ENCODE measurements around the gene CCDC192. TPM values are rescaled to one million over a fixed set of nuclear protein-coding genes. Genes with fewer than 3 reads are reported as not detected.

CCDC192 gene
- polyA plus RNA-seq, 6 donors from 2014 or later: not detected

DNA sequence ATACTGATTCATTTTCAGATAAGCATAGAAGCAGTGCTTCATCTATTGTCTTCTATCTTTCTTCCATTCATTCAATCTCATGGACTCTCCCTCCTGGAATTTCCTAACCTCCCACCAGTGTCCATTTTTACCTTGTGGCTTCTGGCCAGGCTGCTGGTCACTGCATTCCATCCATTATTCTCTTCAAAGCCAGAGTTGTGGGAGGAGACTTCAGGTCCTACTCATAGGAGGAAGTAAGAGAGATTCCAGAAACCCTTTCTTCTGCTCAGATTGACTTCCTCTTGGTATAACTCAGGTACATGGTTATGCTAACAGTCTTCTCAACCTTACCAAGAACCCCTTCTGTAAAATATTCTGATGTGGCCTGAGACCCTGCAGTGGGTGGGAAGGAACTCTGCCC, 227.1 kb downstream of the CCDC192 start:
- DNase-seq (no peak), ATAC-seq (ENCODE audit: low read depth in 2 of 2) (no peak)
- H3K4me1 Mint-ChIP-seq: no peaks in the 10 kb centered on the region
- H3K4me3 Mint-ChIP-seq: no peak overlapping the region
- H3K27ac Mint-ChIP-seq: peak overlapping the region in 1 of 6 donors; percentile 36
- no peaks in the 10 kb centered on the region for H3K36me3 Mint-ChIP-seq
- peaks cover 0 to 1% (median 0%) of the 10 kb centered on the region in 7 donors for H3K9me3 Mint-ChIP-seq
- peaks cover 0 to 3% (median 0%) of the 10 kb centered on the region in 3 donors for H3K27me3 Mint-ChIP-seq

- Mint-ChIP-seq H3K27ac (no peak overlapping the region), H3K27me3 (peaks cover 0 to 3% (median 0%) of the 10 kb centered on the region in 3 donors), H3K4me3 (no peak overlapping the region), H3K36me3 (no peaks in the 10 kb centered on the region), H3K9me3 (peaks cover 0 to 1% (median 0%) of the 10 kb centered on the region in 7 donors), H3K4me1 (no peaks in the 10 kb centered on the region)
- no peak for ATAC-seq (ENCODE audit: low read depth in 2 of 2)
- DNase-seq: no peak
Observed at GRCh38 chr5:127931396-127931795, 228.2 kb downstream of the CCDC192 start.

GRCh38 chr5:127933348-127933747, 230.2 kb downstream of the CCDC192 start:
- ATAC-seq (ENCODE audit: low read depth in 2 of 2) (no peak), DNase-seq (no peak)
- Mint-ChIP-seq H3K4me1 (no peaks in the 10 kb centered on the region), H3K4me3 (no peak overlapping the region), H3K9me3 (peaks cover 0 to under 1% (median 0%) of the 10 kb centered on the region in 7 donors), H3K36me3 (no peaks in the 10 kb centered on the region), H3K27me3 (no peaks in the 10 kb centered on the region), H3K27ac (no peak overlapping the region)

GRCh38 chr5:127934791-127935256, 231.6 kb downstream of the CCDC192 start:
- H3K4me3 Mint-ChIP-seq: no peak overlapping the region
- H3K36me3 Mint-ChIP-seq: no peaks in the 10 kb centered on the region
- H3K27ac Mint-ChIP-seq: peak overlapping the region in 1 of 6 donors; percentile 9
- no peaks in the 10 kb centered on the region for H3K27me3 Mint-ChIP-seq
- H3K4me1 Mint-ChIP-seq: no peaks in the 10 kb centered on the region
- ATAC-seq (ENCODE audit: low read depth in 2 of 2) (no peak), DNase-seq (no peak)
- no peaks in the 10 kb centered on the region for H3K9me3 Mint-ChIP-seq

DNA sequence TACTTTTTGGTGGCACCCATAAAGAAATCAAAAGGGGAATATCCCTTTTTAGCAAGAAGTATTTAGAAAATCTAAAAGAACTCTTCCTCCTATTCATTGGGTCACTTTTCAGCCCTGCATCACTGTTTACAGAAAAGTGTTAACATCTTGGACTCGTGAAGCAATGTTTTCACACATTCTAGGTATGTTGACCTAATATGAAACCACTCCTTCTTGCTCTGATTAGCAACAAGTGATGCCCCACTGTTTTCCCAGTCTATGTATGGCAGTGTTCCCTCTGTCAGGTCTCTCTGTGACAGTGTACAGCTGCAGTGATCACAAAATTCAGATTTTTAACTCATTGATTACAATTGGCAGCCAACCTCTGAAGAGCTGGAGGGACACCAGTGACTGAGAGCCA, 232.2 kb downstream of the CCDC192 start:
- ATAC-seq (ENCODE audit: low read depth in 2 of 2) (no peak), DNase-seq (no peak)
- Mint-ChIP-seq H3K9me3 (no peaks in the 10 kb centered on the region), H3K27me3 (no peaks in the 10 kb centered on the region), H3K4me3 (no peak overlapping the region), H3K4me1 (no peaks in the 10 kb centered on the region), H3K27ac (peak overlapping the region in 1 of 6 donors; percentile 9), H3K36me3 (no peaks in the 10 kb centered on the region)

DNA sequence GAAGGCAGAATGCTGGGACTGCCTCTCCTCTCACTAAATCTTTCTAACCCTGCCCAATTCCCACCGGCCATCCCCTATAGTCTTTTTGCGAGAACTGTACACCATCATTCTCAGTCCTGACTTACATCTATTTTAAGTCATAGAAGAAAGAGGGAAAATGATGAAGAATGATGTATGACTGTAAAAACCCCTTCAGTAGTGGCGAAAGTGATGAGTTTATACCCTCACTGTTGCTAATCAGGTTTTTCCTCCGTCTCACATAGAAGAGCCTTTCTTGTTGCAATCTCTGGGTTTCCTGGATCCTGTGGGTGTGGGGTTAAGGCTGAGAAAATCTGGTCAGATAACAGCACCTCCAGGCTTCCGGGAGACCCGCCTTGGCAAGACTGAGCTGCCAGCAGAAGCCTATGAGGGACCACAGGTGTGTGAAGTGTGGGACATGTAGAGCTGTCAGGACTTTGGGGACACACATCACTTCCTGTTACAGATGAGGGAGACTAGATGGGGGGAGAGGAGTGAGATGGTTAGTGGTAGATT, 233.3 kb downstream of the CCDC192 start:
- Mint-ChIP-seq H3K4me1 (peaks cover 0 to 2% (median 0%) of the 10 kb centered on the region in 3 donors), H3K4me3 (no peak overlapping the region), H3K36me3 (peaks cover 0 to 7% of the 10 kb centered on the region in 2 donors), H3K27ac (peak overlapping the region in 2 of 6 donors; percentile 38 to 78), H3K27me3 (no peaks in the 10 kb centered on the region), H3K9me3 (no peaks in the 10 kb centered on the region)
- no peak for DNase-seq
- ATAC-seq (ENCODE audit: low read depth in 2 of 2): no peak

DNA sequence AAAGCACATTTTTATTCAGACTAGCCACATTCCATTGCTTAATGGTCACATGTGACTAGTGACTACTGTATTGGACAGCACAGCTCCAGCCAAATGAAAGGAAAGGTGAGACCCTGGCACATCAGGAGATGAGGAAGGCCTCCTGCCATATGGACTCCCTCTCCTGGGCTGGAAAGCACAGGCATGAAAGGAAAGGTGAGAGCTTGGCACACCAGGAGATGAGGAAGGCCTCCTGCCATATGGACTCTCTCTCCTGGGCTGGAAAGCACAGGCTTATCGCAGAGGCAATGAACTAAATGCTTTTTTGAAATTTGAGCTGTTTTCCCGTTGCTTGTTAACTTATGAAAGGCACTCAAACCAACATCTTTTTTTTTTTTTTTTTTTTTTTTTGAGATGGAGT, 235.6 kb downstream of the CCDC192 start:
- no peaks in the 10 kb centered on the region for H3K27me3 Mint-ChIP-seq

GRCh38 chr5:127940854-127941253, 237.7 kb downstream of the CCDC192 start:
- Mint-ChIP-seq H3K36me3 (peaks cover 0 to 7% of the 10 kb centered on the region in 2 donors), H3K4me3 (no peak overlapping the region), H3K27me3 (no peaks in the 10 kb centered on the region)

More for the DNA sequence above, 235.6 kb downstream of the CCDC192 start:
- no peak overlapping the region for H3K27ac Mint-ChIP-seq
- H3K4me3 Mint-ChIP-seq: no peak overlapping the region
- no peaks in the 10 kb centered on the region for H3K9me3 Mint-ChIP-seq
- ATAC-seq (ENCODE audit: low read depth in 2 of 2) (no peak), DNase-seq (no peak)
- peaks cover 0 to 3% (median 0%) of the 10 kb centered on the region in 3 donors for H3K4me1 Mint-ChIP-seq
- peaks cover 0 to 7% of the 10 kb centered on the region in 2 donors for H3K36me3 Mint-ChIP-seq

DNA sequence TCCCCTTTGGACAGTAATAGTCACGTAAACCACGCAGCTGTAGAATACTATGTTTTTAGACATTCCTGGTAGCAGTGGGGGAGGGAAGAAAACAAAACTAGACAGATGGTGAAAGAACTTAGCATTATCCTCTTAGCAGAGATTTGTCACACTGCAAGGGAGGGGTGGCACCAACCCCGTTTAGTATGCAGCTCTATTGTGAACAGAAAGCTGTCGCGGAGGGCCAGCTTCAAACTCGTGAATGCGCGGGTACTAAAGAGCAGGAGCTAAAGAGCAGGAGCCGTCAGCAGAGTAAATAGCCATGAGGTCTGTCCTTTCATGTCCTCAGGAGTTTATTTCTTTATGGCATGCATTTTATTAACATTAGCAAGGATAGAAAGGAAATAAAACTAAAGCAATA, 238.5 kb downstream of the CCDC192 start:
- Mint-ChIP-seq H3K4me3 (no peak overlapping the region), H3K36me3 (peaks cover under 1 to 7% of the 10 kb centered on the region in 2 donors), H3K27me3 (no peaks in the 10 kb centered on the region), H3K27ac (no peak overlapping the region), H3K4me1 (peaks cover 0 to 3% (median 0%) of the 10 kb centered on the region in 3 donors), H3K9me3 (no peaks in the 10 kb centered on the region)
- ATAC-seq (ENCODE audit: low read depth in 2 of 2): no peak
- no peak for DNase-seq

More at GRCh38 chr5:127940854-127941253, 237.7 kb downstream of the CCDC192 start:
- DNase-seq: no peak
- Mint-ChIP-seq H3K4me1 (peaks cover 0 to 3% (median 0%) of the 10 kb centered on the region in 3 donors), H3K9me3 (no peaks in the 10 kb centered on the region), H3K27ac (no peak overlapping the region)
- ATAC-seq (ENCODE audit: low read depth in 2 of 2): no peak

DNA sequence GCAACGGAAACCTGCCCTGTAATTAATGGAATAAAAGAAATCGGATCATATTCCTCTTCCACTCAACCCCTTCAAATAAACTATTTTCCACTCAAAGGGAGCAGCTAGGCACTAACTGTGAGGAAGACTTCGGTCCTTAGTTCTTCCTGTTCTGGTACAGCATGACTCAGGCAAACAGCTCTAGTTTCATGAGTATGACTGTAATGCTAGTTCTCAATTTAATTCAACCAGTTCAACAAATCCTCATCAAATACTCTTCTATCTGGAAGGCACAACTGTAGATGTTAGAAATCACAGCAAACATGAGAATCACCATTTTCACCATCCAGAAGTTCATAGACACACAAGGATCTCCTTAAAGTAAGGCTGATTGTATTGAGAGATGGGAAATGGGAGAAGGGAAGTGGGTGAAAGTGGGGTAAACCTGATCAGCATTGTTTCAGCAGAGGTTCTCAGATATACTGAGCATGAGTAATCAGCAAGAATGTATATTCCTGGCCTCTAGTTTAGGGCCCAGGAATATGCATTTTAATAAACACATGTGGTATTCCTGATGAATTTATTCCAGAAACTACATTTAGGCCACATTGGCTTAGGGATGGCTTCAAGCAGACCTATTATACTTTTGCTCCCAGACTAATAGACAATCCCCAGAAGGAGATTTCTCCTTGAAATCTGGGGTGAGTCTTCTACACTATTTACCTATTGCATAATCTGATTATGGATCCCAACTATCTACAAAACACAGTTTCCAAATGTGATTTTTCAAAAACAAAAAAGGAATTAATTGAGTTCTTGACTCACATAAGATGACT, 239.3 kb downstream of the CCDC192 start:
- Mint-ChIP-seq H3K9me3 (no peaks in the 10 kb centered on the region), H3K27me3 (no peaks in the 10 kb centered on the region), H3K4me1 (peaks cover 0 to 3% (median 0%) of the 10 kb centered on the region in 3 donors), H3K4me3 (no peak overlapping the region), H3K27ac (no peak overlapping the region), H3K36me3 (peaks cover 4 to 7% of the 10 kb centered on the region in 2 donors)
- ATAC-seq (ENCODE audit: low read depth in 2 of 2) (no peak), DNase-seq (no peak)

GRCh38 chr5:127943061-127943371, 239.8 kb downstream of the CCDC192 start:
- ATAC-seq (ENCODE audit: low read depth in 2 of 2) (no peak), DNase-seq (no peak)
- no peaks in the 10 kb centered on the region for H3K27me3 Mint-ChIP-seq
- H3K4me3 Mint-ChIP-seq: no peak overlapping the region
- no peaks in the 10 kb centered on the region for H3K9me3 Mint-ChIP-seq
- peaks cover 0 to 3% (median 0%) of the 10 kb centered on the region in 3 donors for H3K4me1 Mint-ChIP-seq
- H3K27ac Mint-ChIP-seq: no peak overlapping the region
- peaks cover 7% of the 10 kb centered on the region in 2 donors for H3K36me3 Mint-ChIP-seq

GRCh38 chr5:127944125-127944524, 240.9 kb downstream of the CCDC192 start:
- H3K27ac Mint-ChIP-seq: peak overlapping the region in 1 of 6 donors; percentile 11
- H3K4me1 Mint-ChIP-seq: peaks cover 0 to 3% (median 0%) of the 10 kb centered on the region in 3 donors
- H3K9me3 Mint-ChIP-seq: no peaks in the 10 kb centered on the region
- no peak for DNase-seq
- ATAC-seq (ENCODE audit: low read depth in 2 of 2): no peak
- H3K36me3 Mint-ChIP-seq: peaks cover 7 to 9% of the 10 kb centered on the region in 2 donors
- H3K4me3 Mint-ChIP-seq: no peak overlapping the region
- H3K27me3 Mint-ChIP-seq: no peaks in the 10 kb centered on the region

GRCh38 chr5:127947941-127948340, 244.8 kb downstream of the CCDC192 start:
- no peak overlapping the region for H3K4me3 Mint-ChIP-seq
- H3K27ac Mint-ChIP-seq: no peak overlapping the region
- no peak for ATAC-seq (ENCODE audit: low read depth in 2 of 2)
- H3K4me1 Mint-ChIP-seq: no peaks in the 10 kb centered on the region
- no peak for DNase-seq
- no peaks in the 10 kb centered on the region for H3K27me3 Mint-ChIP-seq
- H3K36me3 Mint-ChIP-seq: peaks cover 9 to 22% of the 10 kb centered on the region in 2 donors
- H3K9me3 Mint-ChIP-seq: no peaks in the 10 kb centered on the region

Data from naive B cell (primary cell).